HCEC 1CT (cell line): Measurements from ENCODE around the gene SLC51A.
"Not testable (repeated sequence)": the region's sequence is repeated elsewhere in the genome, so short reads cannot be mapped to it uniquely, and the experiment has no call there.

Experiments
- DNase-seq: peaks from one replicate; pipeline ENCODE4 v3.0.0-alpha.2; 2017

SLC51A gene

DNA sequence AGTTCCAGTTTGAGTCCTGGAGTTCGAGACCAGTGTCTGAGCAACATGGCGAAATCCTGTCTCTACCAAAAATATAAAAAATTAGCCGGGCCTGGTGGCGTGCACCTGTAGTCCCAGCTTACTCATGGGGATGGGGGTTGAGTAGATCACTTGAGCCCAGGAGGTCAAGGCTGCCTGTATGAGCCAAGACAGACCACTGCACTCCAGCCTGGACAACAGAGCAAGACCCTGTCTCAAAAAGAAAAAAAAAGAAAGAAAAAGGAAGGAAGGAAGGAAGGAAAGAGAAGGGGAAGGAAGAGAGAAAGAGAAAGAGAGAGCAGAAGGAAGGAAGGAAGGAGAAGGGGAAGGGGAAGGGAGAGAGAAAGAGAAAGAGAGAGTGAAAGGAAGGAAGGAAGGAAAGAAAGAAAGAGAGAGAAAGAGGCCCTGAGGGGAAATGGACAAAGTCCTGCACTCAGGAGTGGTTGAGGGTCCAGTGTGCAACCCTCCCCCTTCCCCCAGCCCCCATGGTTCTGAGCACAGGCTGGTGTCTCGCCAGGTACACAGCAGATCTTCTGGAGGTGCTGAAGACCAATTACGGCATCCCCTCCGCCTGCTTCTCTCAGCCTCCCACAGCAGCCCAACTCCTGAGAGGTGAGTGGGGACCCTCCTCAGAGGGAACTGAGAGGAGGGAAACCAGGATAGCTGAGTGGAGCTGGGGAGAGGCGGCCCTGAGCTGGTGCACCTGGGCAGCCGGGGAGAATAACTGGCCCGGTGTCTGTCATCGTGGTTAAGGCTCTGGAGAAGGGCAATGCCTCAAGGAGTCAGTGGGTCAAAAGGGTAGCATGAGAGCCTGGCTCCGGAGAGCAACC lies 1.2 kb downstream of the SLC51A start:
- DNase-seq: no peak

DNA sequence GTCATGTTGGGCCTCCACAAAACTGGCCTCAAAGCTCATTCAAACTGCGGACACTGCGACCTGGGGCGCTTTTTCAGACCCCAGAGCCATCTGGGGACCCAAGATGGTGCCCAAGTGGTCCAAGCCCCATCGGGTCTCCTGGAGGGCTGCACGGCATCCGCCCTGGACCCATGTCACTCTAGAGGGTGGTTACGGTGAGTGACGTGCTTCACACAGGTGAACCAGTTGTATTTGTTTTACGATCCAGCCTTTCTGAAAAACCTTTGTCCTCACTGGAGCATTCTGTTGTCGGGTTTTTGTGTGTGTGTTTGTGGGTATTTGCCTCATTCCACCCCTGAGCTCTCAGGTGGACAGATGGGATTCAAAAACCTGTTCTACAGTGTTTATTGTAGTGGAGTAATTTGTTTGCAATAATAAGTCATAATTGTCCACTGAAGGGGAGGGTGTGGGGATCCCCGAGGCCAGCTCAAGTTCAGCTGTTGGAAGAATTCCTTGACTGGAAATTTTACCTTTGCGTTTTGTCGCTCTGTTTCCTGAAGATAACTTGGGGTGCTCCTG lies 1.9 kb downstream of the SLC51A start:
- no peak for DNase-seq

DNA sequence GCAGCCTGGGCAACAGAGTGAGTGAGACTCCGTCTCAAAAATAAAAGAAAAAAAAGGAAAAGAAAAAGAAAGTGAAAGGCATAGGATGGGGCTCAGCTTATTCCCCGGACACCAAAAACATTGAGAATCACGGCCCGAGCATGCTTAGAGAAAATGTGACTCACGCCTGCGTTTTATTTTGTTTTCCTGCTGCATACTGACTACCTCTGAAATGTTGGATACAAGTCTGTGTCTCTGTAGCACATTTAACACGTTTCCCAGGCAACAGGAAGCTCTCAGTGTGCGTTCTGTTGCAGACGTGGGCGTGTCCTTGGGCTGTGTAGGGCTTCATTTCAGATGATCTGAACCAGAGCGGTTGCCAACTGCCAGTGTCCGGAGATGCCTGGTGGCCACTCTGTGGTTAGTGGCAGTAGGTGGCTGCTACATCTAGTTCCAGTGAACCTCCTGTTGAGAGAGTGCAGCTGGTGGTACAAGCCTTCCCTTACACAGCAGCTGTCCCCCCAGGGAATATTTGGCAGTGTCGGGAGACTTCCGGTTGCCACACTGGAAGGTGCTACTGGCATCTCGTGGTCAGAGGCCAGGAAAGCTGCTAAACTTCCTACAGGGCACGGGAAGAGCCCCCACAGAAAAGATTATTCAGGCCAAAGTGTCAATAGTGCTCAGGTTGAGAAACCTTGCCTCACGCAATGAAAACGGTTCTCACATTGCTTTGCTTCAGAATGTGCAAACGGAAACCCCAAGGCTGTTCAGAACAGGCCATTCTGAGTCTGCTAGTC lies 3.0 kb downstream of the SLC51A start:
- peak; percentile 78 for DNase-seq

DNA sequence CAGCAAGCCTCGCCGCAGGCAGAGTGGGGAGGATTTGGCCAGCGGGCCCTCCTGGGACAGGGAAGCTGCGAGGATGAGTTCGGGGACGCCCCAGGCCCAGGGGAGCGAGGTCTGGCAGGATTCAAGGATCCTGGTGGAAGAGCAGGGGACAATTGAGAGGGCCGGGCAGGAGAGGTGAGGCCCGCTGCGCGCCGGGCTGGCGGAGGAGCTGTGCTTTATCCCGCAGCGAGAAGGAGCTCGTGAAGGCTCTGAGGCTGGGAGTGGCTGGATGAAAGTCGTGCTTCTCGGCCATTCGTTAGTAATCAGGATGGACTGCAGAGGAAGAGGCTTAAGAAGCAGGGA lies 3.6 kb downstream of the SLC51A start:
- no peak for DNase-seq

DNA sequence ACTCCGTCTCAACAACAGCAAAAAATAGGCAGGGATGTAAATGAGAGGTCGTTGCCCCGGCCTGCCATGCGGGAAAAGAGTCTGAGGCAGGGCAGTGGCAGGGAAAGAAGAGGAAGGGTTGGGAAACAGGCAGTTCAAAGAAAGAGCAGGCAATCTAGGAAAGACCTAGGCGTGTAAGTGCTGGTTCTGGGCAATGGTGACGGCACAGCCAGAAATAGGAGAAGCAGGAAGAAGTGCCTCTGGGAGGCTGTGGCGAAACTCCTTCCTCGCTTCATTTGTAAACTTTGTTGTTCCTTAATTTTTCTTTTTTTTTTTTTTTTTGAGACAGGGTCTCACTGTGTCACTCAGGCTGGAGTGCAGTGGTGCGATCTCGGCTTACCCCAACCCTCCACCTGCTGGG lies 4.3 kb downstream of the SLC51A start:
- DNase-seq: no peak

DNA sequence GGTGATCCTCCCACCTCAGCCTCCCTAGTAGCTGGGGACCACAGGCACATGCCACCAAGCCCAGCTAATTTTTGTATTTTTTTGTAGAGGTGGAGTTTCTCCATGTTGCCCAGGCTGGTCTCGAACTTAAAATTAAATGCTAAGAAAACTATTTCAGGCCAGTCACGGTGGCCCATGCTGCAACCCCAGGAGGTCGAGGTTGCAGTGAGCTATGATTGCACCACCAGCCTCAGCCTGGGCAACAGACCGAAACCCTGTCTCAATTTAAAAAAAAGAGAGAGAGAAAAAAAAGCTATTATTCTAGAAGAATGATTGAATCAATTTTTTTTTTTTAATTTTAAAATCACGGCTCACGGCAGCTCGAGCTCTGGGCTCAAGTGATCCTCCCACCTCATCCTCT lies 4.7 kb downstream of the SLC51A start:
- DNase-seq: no peak

DNA sequence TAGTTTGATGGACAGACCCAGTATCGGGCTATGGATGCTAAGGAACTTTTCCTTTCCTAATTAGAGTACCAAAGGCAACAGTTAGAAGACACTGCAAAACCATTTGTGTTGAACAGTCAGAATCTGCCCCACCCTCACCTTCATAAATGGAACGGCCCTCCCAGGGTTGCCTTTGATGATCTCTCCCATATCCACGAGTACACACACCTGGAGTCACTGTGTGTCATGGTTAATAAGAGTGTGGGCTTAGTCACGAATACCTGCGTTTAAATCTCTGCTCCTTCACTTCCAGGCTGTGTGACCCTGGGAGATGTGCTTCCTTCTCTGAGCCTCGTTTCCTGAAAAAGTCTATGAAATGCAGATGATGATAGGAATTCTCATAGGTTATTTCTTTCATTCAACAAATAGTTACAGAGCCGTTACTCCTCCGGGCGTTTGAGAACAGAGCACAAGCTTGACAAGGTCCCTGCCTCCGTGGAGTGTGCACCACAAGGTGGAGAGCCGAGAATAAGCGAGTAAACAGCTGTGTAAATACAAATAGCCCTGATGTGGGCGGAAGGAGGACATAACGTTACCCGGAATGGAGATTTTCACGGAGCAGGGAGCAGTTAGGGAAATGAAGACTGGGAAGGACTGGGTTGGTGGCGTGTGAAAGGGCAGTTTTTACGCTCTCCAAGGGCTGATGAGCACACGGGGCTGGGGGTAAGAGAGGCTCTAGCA lies 6.7 kb downstream of the SLC51A start:
- DNase-seq: no peak

DNA sequence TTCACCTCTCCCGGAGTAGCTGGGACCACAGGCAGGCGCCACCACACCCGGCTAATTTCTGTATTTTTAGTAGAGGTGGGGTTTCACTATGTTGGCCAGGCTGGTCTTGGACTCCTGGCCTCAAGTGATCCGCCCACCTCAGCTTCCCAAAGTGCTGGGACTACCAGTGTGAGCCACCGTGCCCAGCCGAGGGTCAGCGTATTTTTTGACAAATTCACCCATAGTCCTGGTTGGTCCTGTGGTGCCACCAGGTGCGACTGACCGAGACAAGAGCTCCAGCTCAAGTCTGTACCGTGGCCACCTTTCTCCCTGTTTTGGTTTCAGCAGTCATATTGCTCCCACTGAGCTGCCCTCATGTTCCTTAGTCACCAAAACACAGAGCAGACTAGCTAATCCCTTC lies 8.8 kb downstream of the SLC51A start:
- no peak for DNase-seq

DNA sequence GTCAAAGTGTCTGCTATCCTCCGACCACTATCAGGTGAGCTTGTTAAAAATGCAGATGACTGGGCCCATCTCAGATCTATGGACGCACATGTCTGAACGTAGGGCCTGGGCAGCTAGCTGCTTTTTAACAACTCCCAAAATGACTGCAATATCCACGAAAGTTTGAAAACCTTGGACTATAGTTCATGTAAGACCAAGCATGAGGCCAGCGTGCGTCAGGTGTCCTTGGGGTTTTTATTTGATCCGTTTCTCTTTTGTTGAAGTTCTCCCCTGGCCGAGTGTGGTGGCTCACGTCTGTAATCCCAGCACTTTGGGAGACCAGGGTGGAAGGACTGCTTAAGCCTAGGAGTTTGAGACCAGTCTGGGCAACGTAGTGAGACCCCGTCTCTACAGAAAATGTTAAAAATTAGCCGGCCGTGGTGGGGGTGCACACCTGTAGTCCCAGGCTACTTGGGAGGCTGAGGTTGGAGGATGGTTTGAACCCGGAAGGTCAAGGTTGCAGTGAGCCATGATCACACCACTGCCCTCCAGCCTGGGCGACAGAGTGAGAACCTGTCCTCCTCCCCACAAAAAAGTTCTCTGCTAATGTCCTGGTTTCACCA lies 9.5 kb downstream of the SLC51A start:
- DNase-seq: no peak

DNA sequence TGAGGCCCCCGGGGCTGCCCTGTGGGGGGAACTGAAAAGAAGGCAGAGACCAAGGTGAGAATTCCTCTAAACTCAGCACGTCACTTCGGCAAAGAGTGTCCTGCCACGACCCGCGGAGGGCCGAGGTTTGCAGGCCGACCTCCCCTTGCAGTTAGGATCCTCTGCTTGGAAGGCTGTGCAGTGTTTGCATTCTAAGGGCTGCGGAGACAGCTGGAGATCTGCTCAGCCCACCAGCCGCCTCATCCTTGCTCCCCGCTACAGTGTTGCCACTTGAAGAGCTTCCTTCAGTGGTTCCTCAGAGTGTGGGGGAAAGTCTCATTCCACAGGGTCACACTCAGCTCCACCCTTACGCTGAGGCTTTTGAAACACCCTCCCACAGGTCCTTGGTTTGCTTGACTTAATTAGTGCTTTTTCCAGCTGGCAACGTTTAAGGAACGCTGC lies 10.8 kb downstream of the SLC51A start:
- no peak for DNase-seq

DNA sequence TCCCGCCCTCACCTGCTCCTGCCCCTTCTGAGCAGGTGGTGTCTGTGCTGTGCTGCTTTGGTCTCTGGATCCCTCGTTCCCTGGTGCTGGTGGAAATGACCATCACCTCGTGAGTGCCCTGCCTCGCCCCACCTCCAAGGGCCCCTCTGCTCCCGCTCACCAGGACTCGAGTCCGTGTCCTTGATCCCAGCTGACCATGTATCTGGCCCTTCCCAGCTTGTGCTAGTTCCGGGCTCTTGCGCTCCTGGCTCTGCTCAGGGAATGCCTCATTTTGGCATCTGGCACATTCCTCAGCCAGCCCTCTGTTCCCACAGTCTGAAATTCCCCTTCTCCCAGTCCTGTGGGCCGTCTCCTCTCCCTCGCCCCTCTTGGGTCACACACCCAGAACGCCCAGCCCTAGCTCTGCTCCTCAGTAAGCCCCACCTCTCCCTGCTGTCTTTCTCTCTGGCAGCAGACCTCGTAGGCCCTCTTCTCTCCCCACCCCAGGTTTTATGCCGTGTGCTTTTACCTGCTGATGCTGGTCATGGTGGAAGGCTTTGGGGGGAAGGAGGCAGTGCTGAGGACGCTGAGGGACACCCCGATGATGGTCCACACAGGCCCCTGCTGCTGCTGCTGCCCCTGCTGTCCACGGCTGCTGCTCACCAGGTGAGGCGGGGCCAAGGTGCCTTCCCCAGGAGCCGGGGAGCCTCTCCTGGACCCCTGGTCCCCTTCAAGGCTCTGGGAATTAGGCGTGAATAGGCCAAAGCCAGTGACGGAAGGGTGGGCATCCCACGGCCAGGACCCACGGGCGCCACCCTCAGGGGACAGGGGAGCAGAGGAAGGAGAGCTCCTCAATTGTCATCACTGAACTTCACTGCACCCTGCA lies 11.5 kb downstream of the SLC51A start:
- DNase-seq: no peak

DNA sequence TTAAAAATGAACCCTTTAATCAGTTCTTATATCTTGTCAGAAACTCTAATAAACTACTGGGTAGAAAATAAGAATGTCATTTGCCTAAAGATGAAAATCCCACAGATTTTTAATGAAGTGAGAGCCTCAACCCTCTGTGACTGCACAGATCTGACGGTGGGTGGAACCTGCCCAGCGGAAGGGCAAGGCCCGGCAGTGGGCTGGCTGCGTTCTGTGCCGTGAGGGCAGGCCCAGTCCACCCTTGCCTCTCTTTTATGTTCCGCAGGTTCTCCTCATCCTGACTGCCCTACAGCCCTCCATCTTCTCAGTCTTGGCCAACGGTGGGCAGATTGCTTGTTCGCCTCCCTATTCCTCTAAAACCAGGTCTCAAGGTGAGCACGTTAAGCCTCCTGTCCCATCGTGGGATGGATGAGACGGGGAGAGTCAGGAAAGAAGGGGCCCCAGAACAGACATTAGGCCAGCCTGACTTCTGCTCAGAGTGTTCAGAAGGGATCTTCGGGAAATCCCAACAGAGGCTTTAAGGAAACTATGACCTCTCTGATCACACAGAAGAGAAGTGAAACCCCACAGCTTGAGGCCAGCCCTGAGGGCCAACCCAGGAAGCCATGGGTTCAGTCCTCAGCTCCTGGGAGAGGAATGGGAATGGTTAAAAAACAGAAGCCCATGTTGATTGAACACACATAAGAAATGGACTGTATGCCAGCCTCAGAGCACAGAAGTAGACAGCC lies 16.0 kb downstream of the SLC51A start:
- DNase-seq: no peak

DNA sequence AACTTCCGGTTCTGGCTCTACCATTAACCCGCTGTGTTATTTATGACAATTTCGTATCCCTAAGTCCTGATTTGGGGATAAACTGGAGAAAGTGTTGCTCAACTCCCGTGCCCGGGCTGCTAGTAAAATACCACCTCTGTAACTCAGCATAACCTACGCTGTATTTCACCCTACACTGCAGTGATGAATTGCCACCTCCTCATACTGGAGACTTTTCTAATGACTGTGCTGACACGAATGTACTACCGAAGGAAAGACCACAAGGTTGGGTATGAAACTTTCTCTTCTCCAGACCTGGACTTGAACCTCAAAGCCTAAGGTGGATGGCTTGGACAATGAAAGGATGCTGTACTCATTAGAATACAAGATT lies 16.5 kb downstream of the SLC51A start:
- no peak for DNase-seq

DNA sequence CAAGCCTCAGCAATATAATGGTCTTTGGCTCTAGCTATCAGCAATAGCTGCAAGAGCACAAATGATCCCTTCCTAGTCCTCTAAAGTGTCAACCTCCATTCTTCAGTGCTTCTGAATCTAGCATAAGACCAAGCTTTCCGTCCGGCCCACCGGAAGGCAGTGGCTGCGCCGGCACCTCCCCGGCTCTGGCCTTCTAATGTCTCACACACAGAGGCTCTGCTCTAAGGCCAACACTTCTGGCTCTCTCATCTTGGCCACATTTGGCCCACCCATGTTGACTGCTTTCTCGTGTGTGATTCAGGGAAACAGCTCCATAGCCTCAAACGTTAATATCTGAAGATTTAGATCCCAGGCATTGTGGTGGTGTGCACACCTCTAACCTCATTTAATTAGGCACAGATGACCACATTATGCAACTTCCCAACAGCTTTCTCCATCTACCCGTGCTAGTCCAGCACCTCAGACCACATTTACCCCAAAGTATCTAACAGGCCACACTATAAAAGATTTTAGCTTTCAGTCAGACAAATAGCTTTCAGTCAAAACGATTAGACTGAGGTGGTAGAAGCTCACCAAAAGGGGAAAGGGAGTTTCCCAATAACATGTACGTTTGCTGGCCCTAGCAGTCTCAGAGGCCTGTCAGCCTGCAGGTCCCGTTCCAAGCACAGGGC lies 19.3 kb downstream of the SLC51A start:
- no peak for DNase-seq

DNA sequence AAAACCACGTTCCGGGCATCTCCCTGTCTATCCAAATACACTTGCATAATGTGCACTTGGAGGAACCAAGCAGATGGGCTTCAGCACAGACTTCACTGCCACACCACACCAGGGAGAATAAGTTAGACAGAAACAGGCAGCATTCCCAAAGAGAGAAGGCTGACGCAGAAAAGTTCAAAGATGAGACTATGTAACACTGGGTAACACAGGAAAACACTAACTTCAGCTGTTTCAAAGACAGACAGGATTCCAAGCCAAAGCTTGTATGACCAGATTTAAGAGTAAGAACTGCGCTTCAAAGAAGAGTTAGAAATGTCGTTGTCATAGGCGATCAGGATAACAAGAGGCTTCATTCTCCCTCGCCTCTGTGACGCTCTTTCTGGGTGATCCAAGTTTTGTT lies 19.9 kb downstream of the SLC51A start:
- DNase-seq: no peak

DNA sequence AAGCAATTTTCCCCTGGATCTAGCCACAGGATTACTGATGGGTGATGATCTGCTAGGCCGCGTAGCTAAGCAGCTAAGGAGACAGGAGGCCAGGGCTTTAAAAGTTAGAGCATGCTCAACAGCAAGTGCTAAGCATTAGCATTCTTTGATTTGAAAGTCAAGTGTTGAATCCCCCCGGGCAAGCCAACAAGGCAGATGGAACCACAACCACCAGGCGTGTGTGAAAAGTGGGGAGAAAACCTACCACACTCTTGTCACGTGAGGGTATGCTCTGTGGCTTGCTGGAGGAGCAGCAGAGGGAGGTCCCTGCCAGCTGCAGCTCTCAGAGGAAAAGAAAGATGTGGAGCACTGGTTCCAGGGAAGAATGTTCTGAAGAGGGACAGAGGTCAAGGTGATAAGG lies 20.9 kb downstream of the SLC51A start:
- DNase-seq: no peak

DNA sequence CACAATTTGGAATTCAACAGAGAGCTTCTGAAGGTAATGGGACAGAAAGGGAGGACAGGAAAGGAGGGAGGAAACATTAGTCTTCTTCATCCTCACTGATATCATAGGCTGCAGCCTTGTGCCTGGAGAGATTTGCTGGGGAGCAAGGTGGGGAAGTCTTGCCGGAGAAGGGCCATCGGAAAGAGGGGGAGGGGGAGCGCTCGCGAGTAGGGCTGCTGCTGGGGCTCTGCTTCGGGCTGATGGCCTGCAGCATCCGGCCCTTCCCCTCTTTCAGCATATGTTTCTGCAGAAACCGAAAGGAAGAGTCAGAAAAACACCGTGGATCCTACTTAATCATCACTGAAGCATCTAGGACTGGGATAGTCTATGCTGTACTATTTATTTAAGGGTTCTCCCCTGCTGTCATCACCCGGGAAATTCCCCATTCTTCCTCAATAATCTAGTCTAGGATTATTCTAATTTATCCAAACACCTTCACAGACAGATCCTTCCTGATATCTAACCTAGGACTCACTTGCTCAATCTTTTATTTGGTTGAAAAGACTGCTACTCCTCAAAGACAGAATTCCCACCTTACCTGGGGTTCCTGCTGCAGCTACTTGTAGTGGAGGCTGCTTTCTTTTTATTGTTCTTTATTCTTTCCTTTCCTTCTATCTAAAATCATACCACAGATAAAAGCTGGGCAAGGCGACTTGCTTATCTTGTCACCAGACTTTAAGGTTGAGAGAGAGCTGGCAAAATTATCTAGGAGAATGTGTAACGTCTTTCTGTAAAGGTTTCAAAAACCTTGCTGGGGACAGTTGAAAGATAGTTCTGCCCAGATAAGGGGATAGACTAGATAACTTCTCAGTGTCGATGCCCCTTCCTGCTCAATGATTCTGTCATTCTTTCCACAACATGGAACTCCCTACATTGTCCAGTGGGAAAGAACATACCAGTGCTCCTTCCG lies 22.6 kb downstream of the SLC51A start:
- no peak for DNase-seq

DNA sequence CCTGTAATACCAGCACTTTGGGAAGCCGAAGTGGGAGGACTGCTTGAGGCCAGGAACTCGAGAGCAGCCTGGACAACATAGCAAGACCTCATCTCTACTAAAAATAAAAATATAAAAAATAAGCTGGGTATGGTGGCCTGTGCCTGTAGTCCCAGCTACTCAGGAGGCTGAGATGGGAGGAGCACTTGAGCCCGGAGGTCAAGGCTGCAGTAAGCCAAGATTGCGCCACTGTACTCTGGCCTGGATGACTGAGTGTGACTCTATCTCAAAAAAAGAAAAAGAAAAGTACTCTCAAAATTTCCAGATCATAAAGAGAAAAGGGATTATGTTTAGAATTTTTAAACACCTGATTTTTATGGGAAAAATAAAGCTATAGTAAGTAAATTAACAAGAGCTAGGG lies 24.1 kb downstream of the SLC51A start:
- DNase-seq: no peak

DNA sequence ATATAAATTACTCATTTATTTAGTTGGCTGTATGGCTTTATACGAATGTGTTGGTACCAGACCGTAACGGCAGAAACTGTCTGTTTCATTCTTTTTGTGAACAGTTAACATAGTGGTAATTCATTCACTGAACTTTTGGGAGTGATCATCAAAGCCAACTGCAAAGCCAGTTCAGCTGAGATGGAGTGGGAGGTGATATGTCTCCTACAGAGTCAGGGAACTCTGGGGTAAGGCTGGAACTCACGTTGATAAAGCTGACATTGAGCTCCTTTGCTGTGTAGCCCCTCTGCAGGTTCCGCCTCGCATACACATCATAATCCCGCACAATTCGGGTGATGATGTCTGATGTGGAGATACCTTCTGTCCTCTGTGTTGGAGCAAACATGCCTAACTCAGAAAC lies 25.4 kb downstream of the SLC51A start:
- DNase-seq: no peak

DNA sequence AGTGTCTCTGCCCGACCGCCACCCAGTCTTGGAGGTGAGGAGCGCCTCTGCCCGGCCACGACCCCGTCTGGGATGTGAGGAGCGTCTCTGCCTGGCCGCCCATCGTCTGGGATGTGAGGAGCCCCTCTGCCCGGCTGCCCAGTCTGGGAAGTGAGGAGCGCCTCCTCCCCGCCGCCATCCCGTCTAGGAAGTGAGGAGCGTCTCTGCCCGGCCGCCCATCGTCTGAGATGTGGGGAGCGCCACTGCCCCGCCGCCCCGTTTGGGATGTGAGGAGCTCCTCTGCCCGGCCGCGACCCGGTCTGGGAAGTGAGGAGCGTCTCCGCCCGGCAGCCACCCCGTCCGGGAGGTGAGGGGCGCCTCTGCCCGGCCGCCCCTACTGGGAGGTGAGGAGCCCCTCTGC lies 27.8 kb downstream of the SLC51A start:
- DNase-seq: not testable (repeated sequence)
